Kidney epithelial cell (primary cell): ENCODE data around the gene NFKB2. TPM values are rescaled to one million over a fixed set of nuclear protein-coding genes. Genes with fewer than 3 reads are reported as not detected.

Experiments
- DNase-seq: peaks from one replicate; pipeline ENCODE4 v3.0.0-alpha.2; 2010; ENCODE audit warnings: low read depth
- H3K27me3 ChIP-seq: 2 replicates; pipeline ENCODE4 v1.6.0; 2011; ENCODE audit warnings: low read length; ENCODE audit not compliant: control insufficient read depth, insufficient read depth
- H3K36me3 ChIP-seq: 2 replicates; pipeline ENCODE4 v1.5.1; 2011; ENCODE audit warnings: low read length; ENCODE audit not compliant: control insufficient read depth, insufficient read depth
- H3K4me3 ChIP-seq: 2 replicates; pipeline ENCODE4 v1.5.1; 2011; ENCODE audit warnings: low read depth, mild to moderate bottlenecking, control low read depth, low read length
- total RNA-seq: library from RNA; depleted of rRNA; stranded (reverse); fragments of >200 nt; gene quantifications from 2 replicates; pipeline ENCODE4 v1.2.3, GENCODE V29; 2015
- TF ChIP-seq, protein P1 (sequence below): IDR thresholded peaks from 2 replicates; pipeline ENCODE4 v1.5.1; 2011; ENCODE audit warnings: mild to moderate bottlenecking, moderate library complexity, low read length, control low read depth, inconsistent platforms; ENCODE audit not compliant: insufficient read depth, poor library complexity, severe bottlenecking

NFKB2 gene
- total RNA-seq, 1 donor from 2014 or later: 83.6 TPM

GRCh38 chr10:102434394-102435132 is 39.1 kb downstream of the NFKB2 start:
- Histone ChIP-seq H3K36me3 (no peaks in the 10 kb centered on the region), H3K27me3 (no peaks in the 10 kb centered on the region), H3K4me3 (no peak overlapping the region)
- TF ChIP-seq, protein P1, sequence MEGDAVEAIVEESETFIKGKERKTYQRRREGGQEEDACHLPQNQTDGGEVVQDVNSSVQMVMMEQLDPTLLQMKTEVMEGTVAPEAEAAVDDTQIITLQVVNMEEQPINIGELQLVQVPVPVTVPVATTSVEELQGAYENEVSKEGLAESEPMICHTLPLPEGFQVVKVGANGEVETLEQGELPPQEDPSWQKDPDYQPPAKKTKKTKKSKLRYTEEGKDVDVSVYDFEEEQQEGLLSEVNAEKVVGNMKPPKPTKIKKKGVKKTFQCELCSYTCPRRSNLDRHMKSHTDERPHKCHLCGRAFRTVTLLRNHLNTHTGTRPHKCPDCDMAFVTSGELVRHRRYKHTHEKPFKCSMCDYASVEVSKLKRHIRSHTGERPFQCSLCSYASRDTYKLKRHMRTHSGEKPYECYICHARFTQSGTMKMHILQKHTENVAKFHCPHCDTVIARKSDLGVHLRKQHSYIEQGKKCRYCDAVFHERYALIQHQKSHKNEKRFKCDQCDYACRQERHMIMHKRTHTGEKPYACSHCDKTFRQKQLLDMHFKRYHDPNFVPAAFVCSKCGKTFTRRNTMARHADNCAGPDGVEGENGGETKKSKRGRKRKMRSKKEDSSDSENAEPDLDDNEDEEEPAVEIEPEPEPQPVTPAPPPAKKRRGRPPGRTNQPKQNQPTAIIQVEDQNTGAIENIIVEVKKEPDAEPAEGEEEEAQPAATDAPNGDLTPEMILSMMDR: no peak
- no peak for DNase-seq

DNA sequence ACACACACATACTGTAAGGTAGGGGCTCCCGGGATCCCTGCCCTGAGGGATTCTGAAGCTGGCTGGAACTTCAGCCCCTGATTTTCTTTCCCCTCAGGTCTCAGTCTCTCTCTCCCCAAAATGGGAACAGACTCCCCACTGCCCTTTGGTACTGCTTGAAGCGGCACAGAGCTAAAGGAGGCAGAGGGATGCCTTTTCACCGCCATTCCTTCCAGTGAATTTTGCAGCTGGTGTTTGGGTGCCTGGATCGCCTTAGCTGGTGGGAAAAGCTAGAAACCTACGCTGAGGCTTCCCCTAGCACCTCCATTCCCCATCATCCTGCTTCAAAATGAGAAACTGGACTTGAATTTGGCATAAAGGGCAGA is 39.6 kb downstream of the NFKB2 start:
- Histone ChIP-seq H3K36me3 (no peaks in the 10 kb centered on the region), H3K4me3 (no peak overlapping the region), H3K27me3 (no peaks in the 10 kb centered on the region)
- no peak for DNase-seq
- TF ChIP-seq, protein P1: no peak

- H3K27me3 ChIP-seq: no peaks in the 10 kb centered on the region
- no peaks in the 10 kb centered on the region for H3K36me3 ChIP-seq
- DNase-seq: no peak
- H3K4me3 ChIP-seq: peak overlapping the region; percentile 5
- TF ChIP-seq, protein P1: no peak
Measured at GRCh38 chr10:102435529-102436233, 40.2 kb downstream of the NFKB2 start.

- H3K36me3 ChIP-seq: no peaks in the 10 kb centered on the region
- no peak overlapping the region for H3K4me3 ChIP-seq
- no peaks in the 10 kb centered on the region for H3K27me3 ChIP-seq
- TF ChIP-seq, protein P1: no peak
- no peak for DNase-seq
Measured at GRCh38 chr10:102436312-102436711, 40.8 kb downstream of the NFKB2 start.

GRCh38 chr10:102437515-102437914 is 42.0 kb downstream of the NFKB2 start:
- Histone ChIP-seq H3K27me3 (no peaks in the 10 kb centered on the region), H3K4me3 (no peak overlapping the region), H3K36me3 (no peaks in the 10 kb centered on the region)
- DNase-seq: no peak
- TF ChIP-seq, protein P1: no peak
